Measurements from ENCODE around the gene HIP1.

- TF ChIP-seq, protein P1, sequence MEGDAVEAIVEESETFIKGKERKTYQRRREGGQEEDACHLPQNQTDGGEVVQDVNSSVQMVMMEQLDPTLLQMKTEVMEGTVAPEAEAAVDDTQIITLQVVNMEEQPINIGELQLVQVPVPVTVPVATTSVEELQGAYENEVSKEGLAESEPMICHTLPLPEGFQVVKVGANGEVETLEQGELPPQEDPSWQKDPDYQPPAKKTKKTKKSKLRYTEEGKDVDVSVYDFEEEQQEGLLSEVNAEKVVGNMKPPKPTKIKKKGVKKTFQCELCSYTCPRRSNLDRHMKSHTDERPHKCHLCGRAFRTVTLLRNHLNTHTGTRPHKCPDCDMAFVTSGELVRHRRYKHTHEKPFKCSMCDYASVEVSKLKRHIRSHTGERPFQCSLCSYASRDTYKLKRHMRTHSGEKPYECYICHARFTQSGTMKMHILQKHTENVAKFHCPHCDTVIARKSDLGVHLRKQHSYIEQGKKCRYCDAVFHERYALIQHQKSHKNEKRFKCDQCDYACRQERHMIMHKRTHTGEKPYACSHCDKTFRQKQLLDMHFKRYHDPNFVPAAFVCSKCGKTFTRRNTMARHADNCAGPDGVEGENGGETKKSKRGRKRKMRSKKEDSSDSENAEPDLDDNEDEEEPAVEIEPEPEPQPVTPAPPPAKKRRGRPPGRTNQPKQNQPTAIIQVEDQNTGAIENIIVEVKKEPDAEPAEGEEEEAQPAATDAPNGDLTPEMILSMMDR (IDR thresholded peaks at IDR 0.05; ENCODE audit: low read depth, low read length), result no peak
- no peak for TF ChIP-seq MAX (IDR thresholded peaks at IDR 0.05; ENCODE audit: low read depth, low read length)
These were observed 122.1 kb downstream of the HIP1 start for GRCh38 chr7:75616421-75617167.
